Activated naive CD4-positive, alpha-beta T cell (primary cell): Measurements from ENCODE around the gene MAPK8.
"Not testable (repeated sequence)": the region's sequence is repeated elsewhere in the genome, so short reads cannot be mapped to it uniquely, and the experiment has no call there.

Experiments used
- DNase-seq, 4 experiments: peaks; one replicate each; lab custom pipeline; 2025; lab: John Stamatoyannopoulos, UW

MAPK8 gene

GRCh38 chr10:48418189-48418788, 111.8 kb downstream of the MAPK8 start:
- no peak for DNase-seq

GRCh38 chr10:48419714-48420113, 113.2 kb downstream of the MAPK8 start:
- DNase-seq = no peak

- not testable (repeated sequence) for DNase-seq
These were observed 115.4 kb downstream of the MAPK8 start for GRCh38 chr10:48421862-48422261.

GRCh38 chr10:48423884-48424283, 117.4 kb downstream of the MAPK8 start:
- no peak for DNase-seq

- DNase-seq = no peak
These were observed 122.4 kb downstream of the MAPK8 start for GRCh38 chr10:48428896-48429295.

- DNase-seq = no peak
These were observed 122.8 kb downstream of the MAPK8 start for GRCh38 chr10:48429309-48429708.

- no peak for DNase-seq
These were observed 124.0 kb downstream of the MAPK8 start for GRCh38 chr10:48430402-48430993.

- no peak for DNase-seq
These were observed 125.4 kb downstream of the MAPK8 start for GRCh38 chr10:48431871-48432270.

- DNase-seq = no peak
These were observed 131.1 kb downstream of the MAPK8 start for GRCh38 chr10:48437546-48437945.

- DNase-seq = no peak
These were observed 132.6 kb downstream of the MAPK8 start for GRCh38 chr10:48439031-48439430.

GRCh38 chr10:48439581-48440041, 133.1 kb downstream of the MAPK8 start:
- no peak for DNase-seq

- no peak for DNase-seq
These were observed 134.3 kb downstream of the MAPK8 start for GRCh38 chr10:48440771-48441170.

- no peak for DNase-seq
These were observed 135.8 kb downstream of the MAPK8 start for GRCh38 chr10:48442090-48442808.

GRCh38 chr10:48442809-48443177, 136.3 kb downstream of the MAPK8 start:
- no peak for DNase-seq

GRCh38 chr10:48444266-48444665, 137.8 kb downstream of the MAPK8 start:
- no peak for DNase-seq

GRCh38 chr10:48444861-48445841, 138.7 kb downstream of the MAPK8 start:
- DNase-seq = no peak

- DNase-seq = no peak
These were observed 139.5 kb downstream of the MAPK8 start for GRCh38 chr10:48445932-48446331.

GRCh38 chr10:48446785-48447184, 140.3 kb downstream of the MAPK8 start:
- DNase-seq = no peak

- no peak for DNase-seq
These were observed 141.1 kb downstream of the MAPK8 start for GRCh38 chr10:48447356-48448215.

- no peak for DNase-seq
These were observed 142.3 kb downstream of the MAPK8 start for GRCh38 chr10:48448796-48449195.
